ENCODE measurements around the gene SLC34A1.
"Not testable (repeated sequence)": the region's sequence is repeated elsewhere in the genome, so short reads cannot be mapped to it uniquely, and the experiment has no call there.

The SLC34A1 gene

GRCh38 chr5:177414481-177414880, 30.2 kb downstream of the SLC34A1 start:
- no peak for DNase-seq

- DNase-seq = not testable (repeated sequence)
These were observed 32.8 kb downstream of the SLC34A1 start for GRCh38 chr5:177417081-177417480.

- no peak for DNase-seq
These were observed 34.8 kb downstream of the SLC34A1 start for GRCh38 chr5:177419046-177419445.

- DNase-seq = not testable (repeated sequence)
These were observed 36.2 kb downstream of the SLC34A1 start for GRCh38 chr5:177420472-177420871.

GRCh38 chr5:177421062-177421798, 37.0 kb downstream of the SLC34A1 start:
- DNase-seq = no peak

GRCh38 chr5:177423671-177424070, 39.4 kb downstream of the SLC34A1 start:
- no peak for DNase-seq

- no peak for DNase-seq
These were observed 41.1 kb downstream of the SLC34A1 start for GRCh38 chr5:177425196-177425800.

- peak; percentile 100 for DNase-seq
These were observed 41.7 kb downstream of the SLC34A1 start for GRCh38 chr5:177425801-177426565.

GRCh38 chr5:177426566-177427210, 42.5 kb downstream of the SLC34A1 start, which contains the start of gene GRK6:
GRK6 (plus strand) TSS chr5:177426676; CDS start chr5:177426846, 170 bp downstream.
- peak; percentile 80 for DNase-seq

GRCh38 chr5:177427211-177427822, 43.1 kb downstream of the SLC34A1 start:
- DNase-seq = no peak

GRCh38 chr5:177427919-177428573, 43.8 kb downstream of the SLC34A1 start:
- DNase-seq = peak; percentile 39

- no peak for DNase-seq
These were observed 44.5 kb downstream of the SLC34A1 start for GRCh38 chr5:177428574-177429217.

- DNase-seq = peak; percentile 92
These were observed 45.2 kb downstream of the SLC34A1 start for GRCh38 chr5:177429248-177430040.

GRCh38 chr5:177430140-177430951, 46.1 kb downstream of the SLC34A1 start:
- DNase-seq = no peak

GRCh38 chr5:177430972-177431316, 46.7 kb downstream of the SLC34A1 start:
- peak; percentile 22 for DNase-seq

GRCh38 chr5:177431317-177432142, 47.3 kb downstream of the SLC34A1 start:
- DNase-seq = peak; percentile 74

GRCh38 chr5:177432143-177432838, 48.1 kb downstream of the SLC34A1 start:
- DNase-seq = no peak

All from CD4-positive, alpha-beta T cell treated with Interleukin-6 for 4 hours (primary cell).